ENCODE results near the gene BMPR2. TPM values are rescaled to one million over a fixed set of nuclear protein-coding genes. Genes with fewer than 3 reads are reported as not detected.

Gene BMPR2
- total RNA-seq, 4 donors from 2014 or later, result 37.8 to 53.3 (median 51.2) TPM

DNA sequence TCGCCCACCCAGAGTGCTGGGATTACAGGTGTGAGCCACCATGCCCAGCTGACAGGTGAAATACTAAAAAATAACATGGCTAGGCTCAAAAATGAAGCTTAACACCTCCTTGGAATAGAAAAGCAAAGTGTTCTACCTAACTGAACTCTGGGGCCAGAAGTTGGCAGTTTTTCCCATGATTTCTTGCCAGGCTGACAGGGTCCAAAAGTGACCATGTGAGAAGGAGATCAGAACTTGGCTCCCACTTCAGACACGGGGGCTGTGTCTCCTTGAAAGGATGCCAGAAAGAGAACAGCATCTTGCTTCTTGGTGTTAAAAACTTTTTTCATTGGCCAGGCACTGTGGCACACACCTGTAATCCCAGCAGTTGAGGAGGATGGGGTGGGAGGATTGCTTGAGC lies 47.0 kb downstream of the BMPR2 start:
- Histone ChIP-seq H3K9me3 (no peaks in the 10 kb centered on the region), H3K27ac (no peak overlapping the region), H3K4me1 (peaks cover 0 to 10% (median 0%) of the 10 kb centered on the region in 4 donors), H3K4me3 (no peak overlapping the region), H3K36me3 (no peaks in the 10 kb centered on the region), H3K27me3 (no peaks in the 10 kb centered on the region)
- no peak for DNase-seq (ENCODE audit: low spot score in 2 of 2)
- WGBS, 2 donors, result 60 to 64% methylated on average over 2 of the region's 2 CpGs
- TF ChIP-seq, protein P1, sequence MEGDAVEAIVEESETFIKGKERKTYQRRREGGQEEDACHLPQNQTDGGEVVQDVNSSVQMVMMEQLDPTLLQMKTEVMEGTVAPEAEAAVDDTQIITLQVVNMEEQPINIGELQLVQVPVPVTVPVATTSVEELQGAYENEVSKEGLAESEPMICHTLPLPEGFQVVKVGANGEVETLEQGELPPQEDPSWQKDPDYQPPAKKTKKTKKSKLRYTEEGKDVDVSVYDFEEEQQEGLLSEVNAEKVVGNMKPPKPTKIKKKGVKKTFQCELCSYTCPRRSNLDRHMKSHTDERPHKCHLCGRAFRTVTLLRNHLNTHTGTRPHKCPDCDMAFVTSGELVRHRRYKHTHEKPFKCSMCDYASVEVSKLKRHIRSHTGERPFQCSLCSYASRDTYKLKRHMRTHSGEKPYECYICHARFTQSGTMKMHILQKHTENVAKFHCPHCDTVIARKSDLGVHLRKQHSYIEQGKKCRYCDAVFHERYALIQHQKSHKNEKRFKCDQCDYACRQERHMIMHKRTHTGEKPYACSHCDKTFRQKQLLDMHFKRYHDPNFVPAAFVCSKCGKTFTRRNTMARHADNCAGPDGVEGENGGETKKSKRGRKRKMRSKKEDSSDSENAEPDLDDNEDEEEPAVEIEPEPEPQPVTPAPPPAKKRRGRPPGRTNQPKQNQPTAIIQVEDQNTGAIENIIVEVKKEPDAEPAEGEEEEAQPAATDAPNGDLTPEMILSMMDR (IDR thresholded peaks at IDR 0.05), result no peak
- TF ChIP-seq EP300 (IDR thresholded peaks at IDR 0.05) (no peak), POLR2A (IDR thresholded peaks at IDR 0.05) (no peak)

DNA sequence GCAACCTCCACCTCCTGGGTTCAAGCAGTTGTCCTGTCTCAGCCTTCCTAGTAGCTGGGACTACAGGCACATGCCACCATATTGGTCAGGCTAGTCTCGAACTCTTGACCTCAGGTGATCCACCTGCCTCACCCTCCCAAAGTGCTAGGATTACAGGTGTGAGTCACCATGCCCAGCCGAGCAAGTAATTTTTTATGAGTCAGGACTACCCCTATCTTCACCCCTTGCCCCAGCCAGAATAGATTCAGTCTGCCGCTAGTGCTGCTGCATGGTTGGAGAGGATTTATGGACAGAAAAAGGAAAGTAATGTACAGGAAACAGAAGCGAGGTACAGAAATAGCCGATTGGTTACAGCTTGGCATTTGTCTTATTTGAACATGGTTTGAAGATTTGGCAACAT lies 48.9 kb downstream of the BMPR2 start:
- Histone ChIP-seq H3K4me3 (no peak overlapping the region), H3K27ac (no peak overlapping the region), H3K4me1 (peaks cover 0 to 10% (median 0%) of the 10 kb centered on the region in 4 donors), H3K9me3 (no peaks in the 10 kb centered on the region), H3K36me3 (no peaks in the 10 kb centered on the region), H3K27me3 (no peaks in the 10 kb centered on the region)
- TF ChIP-seq, protein P1 (IDR thresholded peaks at IDR 0.05), result no peak
- TF ChIP-seq POLR2A (IDR thresholded peaks at IDR 0.05), result no peak
- no peak for TF ChIP-seq EP300 (IDR thresholded peaks at IDR 0.05)
- WGBS, 2 donors, result 85 to 94% methylated on average over 5 of the region's 5 CpGs
- DNase-seq (ENCODE audit: low spot score in 2 of 2), result no peak

DNA sequence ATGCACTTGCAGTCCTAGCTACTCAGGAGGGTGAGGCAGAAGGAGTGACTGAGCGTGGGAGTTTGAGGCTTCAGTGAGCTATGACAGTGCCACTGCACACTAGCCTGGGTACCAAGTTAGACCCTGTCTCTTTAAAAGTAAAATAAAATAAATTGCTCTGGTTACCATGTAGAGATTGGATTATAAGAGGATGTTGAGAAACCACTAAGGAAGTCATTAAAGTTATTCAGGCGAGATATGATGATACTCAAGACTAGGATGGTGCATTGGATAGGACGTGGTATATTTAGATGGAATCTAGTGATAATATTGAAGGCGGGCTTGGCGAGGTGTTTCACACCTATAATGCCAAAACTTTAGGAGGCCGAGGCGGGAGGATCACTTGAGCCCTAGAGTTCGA lies 50.6 kb downstream of the BMPR2 start:
- 89% methylated on average over 8 of the region's 8 CpGs for WGBS, 2 donors
- Histone ChIP-seq H3K4me1 (peaks cover 0 to 5% (median 0%) of the 10 kb centered on the region in 4 donors), H3K9me3 (no peaks in the 10 kb centered on the region), H3K4me3 (no peak overlapping the region), H3K36me3 (no peaks in the 10 kb centered on the region), H3K27ac (no peak overlapping the region), H3K27me3 (no peaks in the 10 kb centered on the region)
- no peak for DNase-seq (ENCODE audit: low spot score in 2 of 2)
- no peak for TF ChIP-seq POLR2A (IDR thresholded peaks at IDR 0.05)
- no peak for TF ChIP-seq EP300 (IDR thresholded peaks at IDR 0.05)
- TF ChIP-seq, protein P1 (IDR thresholded peaks at IDR 0.05), result no peak

DNA sequence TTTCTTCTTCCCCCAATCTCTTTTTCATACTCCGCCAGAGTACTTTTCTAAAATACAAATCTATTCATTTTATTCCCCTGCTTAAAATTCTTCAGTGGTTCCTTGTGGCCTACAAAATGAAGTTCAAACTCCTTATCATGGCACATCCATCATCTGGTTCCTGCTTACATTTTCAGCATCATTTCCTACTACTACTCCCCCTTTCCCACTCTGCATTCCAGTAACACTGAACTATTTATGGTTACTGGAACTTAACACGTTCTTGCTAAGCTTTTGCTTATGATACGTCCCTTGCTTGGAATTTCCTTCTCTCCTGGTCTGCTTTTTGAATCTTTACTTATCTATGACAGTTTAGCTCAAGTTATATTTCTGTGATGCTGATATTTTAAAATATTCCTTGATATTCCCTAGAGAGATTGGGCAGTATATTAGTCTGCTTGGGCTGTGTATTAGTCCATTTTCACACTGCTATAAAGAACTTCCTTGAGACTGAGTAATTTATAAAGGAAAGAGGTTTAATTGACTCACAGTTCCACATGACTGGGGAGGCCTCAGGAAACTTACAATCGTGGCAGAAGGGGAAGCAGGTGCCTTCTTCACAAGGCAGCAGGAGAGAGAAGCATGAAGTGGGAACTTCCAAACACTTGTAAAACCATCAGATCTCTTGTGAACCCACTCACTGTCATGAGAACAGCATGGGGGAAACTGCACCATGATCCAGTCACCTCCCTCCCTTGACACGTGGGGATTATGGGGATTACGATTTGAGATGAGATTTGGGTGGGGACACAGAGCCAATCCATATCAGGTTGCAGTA lies 53.2 kb downstream of the BMPR2 start:
- no peaks in the 10 kb centered on the region for H3K36me3 ChIP-seq
- DNase-seq (ENCODE audit: low spot score in 2 of 2), result no peak
- no peak overlapping the region for H3K4me3 ChIP-seq
- WGBS, 2 donors, result 75 to 78% methylated on average over 6 of the region's 6 CpGs
- H3K4me1 ChIP-seq, result no peaks in the 10 kb centered on the region
- no peak for TF ChIP-seq EP300 (IDR thresholded peaks at IDR 0.05)
- TF ChIP-seq POLR2A (IDR thresholded peaks at IDR 0.05), result no peak
- TF ChIP-seq, protein P1 (IDR thresholded peaks at IDR 0.05), result no peak
- no peaks in the 10 kb centered on the region for H3K9me3 ChIP-seq
- no peaks in the 10 kb centered on the region for H3K27me3 ChIP-seq
- no peak overlapping the region for H3K27ac ChIP-seq

DNA sequence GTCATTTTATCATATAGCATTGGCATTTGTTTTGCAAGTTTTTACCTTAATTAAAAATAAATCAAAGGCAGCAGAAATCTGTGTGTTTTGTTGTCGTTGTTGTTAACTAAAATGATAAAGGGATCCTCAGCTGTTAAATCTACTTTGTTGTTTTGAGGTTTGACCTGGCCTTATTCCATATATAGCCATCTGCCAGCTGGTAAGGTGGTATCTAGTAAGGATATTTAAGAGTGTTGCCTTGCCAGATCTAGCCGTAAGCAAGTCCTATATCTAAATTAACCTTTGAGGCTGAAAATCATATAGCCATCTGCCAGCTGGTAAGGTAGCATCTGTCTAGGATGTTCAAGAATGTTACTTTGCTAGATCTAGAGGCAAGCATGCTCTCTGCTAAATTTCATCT lies 56.6 kb downstream of the BMPR2 start:
- 77 to 83% methylated on average over 2 of the region's 2 CpGs for whole genome bisulfite sequencing, 2 donors
- no peak overlapping the region for H3K4me3 ChIP-seq
- TF ChIP-seq POLR2A (IDR thresholded peaks at IDR 0.05) (no peak), EP300 (IDR thresholded peaks at IDR 0.05) (no peak)
- TF ChIP-seq, protein P1 (IDR thresholded peaks at IDR 0.05), result no peak
- DNase-seq (ENCODE audit: low spot score in 2 of 2), result no peak
- no peaks in the 10 kb centered on the region for H3K36me3 ChIP-seq
- no peaks in the 10 kb centered on the region for H3K9me3 ChIP-seq
- no peaks in the 10 kb centered on the region for H3K27me3 ChIP-seq
- H3K4me1 ChIP-seq, result peaks cover 0 to 14% (median 0%) of the 10 kb centered on the region in 4 donors
- H3K27ac ChIP-seq, result no peak overlapping the region
